GM12878 (cell line): Measurements from ENCODE around the gene AGGF1. TPM values are rescaled to one million over a fixed set of nuclear protein-coding genes. Genes with fewer than 3 reads are reported as not detected.

Experiments used
- ATAC-seq: fragments of 200-7000 bp; cut with Tn5 transposase; 3 replicates; pipeline ENCODE4 v1.9.1; 2020; ENCODE audit warnings: mild to moderate bottlenecking, moderate library complexity
- BruUV-seq: library from RNA; stranded (reverse); fragments of 400-500 nt; replicated peaks from 2 replicates; lab custom pipeline; 2021; lab: Mats Ljungman, UMichigan
- CTCF ChIA-PET: fragments of 300-600 bp; sonication (Branson Sonifier 250); formaldehyde crosslinking; extraction: SDS; loops from one replicate; lab custom pipeline; 2021; ENCODE audit warnings: inconsistent platforms; lab: Yijun Ruan, JAX
- POLR2A ChIA-PET: fragments of 350-600 bp; formaldehyde crosslinking; extraction: SDS; loops from one replicate; lab custom pipeline; 2021; ENCODE audit warnings: inconsistent platforms; lab: Charles Lee
- RAD21 ChIA-PET: fragments of 300-600 bp; sonication (Branson Sonifier 250); formaldehyde crosslinking; loops from one replicate; lab custom pipeline; 2023; ENCODE audit warnings: antibody characterized with exemption; ENCODE audit not compliant: unreplicated experiment; lab: Charles Lee
- SMC1A ChIA-PET: fragments of 300-600 bp; sonication (Branson Sonifier 250); formaldehyde crosslinking; loops from one replicate; lab custom pipeline; 2023; ENCODE audit not compliant: unreplicated experiment, uncharacterized antibody; lab: Charles Lee
- DNase-seq: peaks from one replicate; pipeline ENCODE4 v3.0.0-alpha.2; 2011; ENCODE audit warnings: low read depth, low spot score
- FAIRE-seq: peaks from 3 replicates; lab custom pipeline; 2011; peaks lifted over from hg19 to GRCh38; lab: Jason Lieb, UNC
- H2AFZ ChIP-seq: 2 replicates; pipeline ENCODE4 v1.6.0; 2011; ENCODE audit warnings: low read depth, low read length, control low read depth; ENCODE audit not compliant: control insufficient read depth
- H3K27ac ChIP-seq: 2 replicates; pipeline ENCODE4 v1.5.1; 2011; ENCODE audit warnings: control low read depth; ENCODE audit not compliant: control insufficient read depth, insufficient read depth
- H3K27me3 ChIP-seq, 2 experiments: replicated peaks in 1 of 2; 2 replicates each; pipeline versions ENCODE4 v1.6.0 to v1.6.1; 2011; ENCODE audit warnings: low read length in 1 of 2; ENCODE audit not compliant: control insufficient read depth in 2 of 2, insufficient read depth in 2 of 2
- H3K36me3 ChIP-seq, 2 experiments: 2 replicates each; pipeline ENCODE4 v1.5.1; 2011; ENCODE audit warnings: low read length in 1 of 2; ENCODE audit not compliant: control insufficient read depth in 2 of 2, insufficient read depth in 2 of 2
- H3K4me1 ChIP-seq: 2 replicates; pipeline ENCODE4 v1.6.1; 2011; ENCODE audit warnings: mild to moderate bottlenecking, low read length, moderate library complexity, mixed read lengths; ENCODE audit not compliant: control insufficient read depth, insufficient read depth
- H3K4me2 ChIP-seq: 2 replicates; pipeline ENCODE4 v1.6.0; 2011; ENCODE audit warnings: control low read depth; ENCODE audit not compliant: control insufficient read depth, insufficient read depth
- H3K4me3 ChIP-seq: fragments of 200-600 bp; sonication (generic); 2 replicates; pipeline ENCODE4 v1.5.1; 2016
- H3K79me2 ChIP-seq: 2 replicates; pipeline ENCODE4 v1.6.0; 2011; ENCODE audit warnings: low read length; ENCODE audit not compliant: control insufficient read depth, insufficient read depth
- H3K9ac ChIP-seq: 2 replicates; pipeline ENCODE4 v1.8.0; 2011; ENCODE audit warnings: low read length, control low read depth, mixed read lengths; ENCODE audit not compliant: control insufficient read depth, insufficient read depth
- H3K9me3 ChIP-seq: replicated peaks from 3 replicates; pipeline ENCODE4 v1.5.1; 2011; ENCODE audit warnings: mild to moderate bottlenecking, low read length; ENCODE audit not compliant: control insufficient read depth, insufficient read depth
- H4K20me1 ChIP-seq: 2 replicates; pipeline ENCODE4 v1.6.0; 2011; ENCODE audit not compliant: control insufficient read depth, insufficient read depth
- ATF2 ChIP-seq: IDR thresholded peaks from 2 replicates; pipeline ENCODE4 v1.6.1; 2012; ENCODE audit warnings: low read length, inconsistent platforms
- BCL11A ChIP-seq: IDR thresholded peaks from 2 replicates; pipeline ENCODE4 v1.6.1; 2011; ENCODE audit warnings: low read depth, low read length
- DPF2 ChIP-seq: fragments of 450-650 bp; IDR thresholded peaks from 2 replicates; pipeline ENCODE4 v1.6.1; 2017; ENCODE audit warnings: mild to moderate bottlenecking
- HCFC1 ChIP-seq: fragments of 150-350 bp; IDR thresholded peaks from 2 replicates; pipeline ENCODE4 v1.6.1; 2014; ENCODE audit warnings: low read length
- MXI1 ChIP-seq: fragments of 150-350 bp; IDR thresholded peaks from 2 replicates; pipeline ENCODE4 v1.6.1; 2011; ENCODE audit warnings: low read depth, mild to moderate bottlenecking, inconsistent platforms, low read length, improper control_type of control experiment
- RAD51 ChIP-seq: fragments of 450-650 bp; IDR thresholded peaks from 2 replicates; pipeline ENCODE4 v1.6.1; 2016; ENCODE audit warnings: moderate library complexity, mild to moderate bottlenecking, inconsistent platforms
- SMAD5 ChIP-seq: IDR thresholded peaks from 2 replicates; pipeline ENCODE4 v1.6.1; 2016; ENCODE audit warnings: antibody characterized with exemption, low read depth
- ZNF592 ChIP-seq: fragments of 450-650 bp; IDR thresholded peaks from 2 replicates; pipeline ENCODE4 v1.6.1; 2017; ENCODE audit warnings: mild to moderate bottlenecking, moderate library complexity
- WGBS: methylation state at CpG from one replicate; pipeline ENCODE4 v1.1.6; 2016; ENCODE audit warnings: low lambda C conversion rate; ENCODE audit not compliant: insufficient replicate concordance, insufficient coverage; ENCODE audit errors: missing lambda C conversion rate; 5-methylcytosine and 5-hydroxymethylcytosine counted together
- in situ Hi-C: fragments of 300-500 bp; cut with MboI; formaldehyde crosslinking; loops from 9 replicates; pipeline ENCODE4 v1.14.3; 2018; ENCODE audit warnings: mixed read lengths
- intact Hi-C: fragments of 100-400 bp; cut with micrococcal nuclease; formaldehyde crosslinking; loops from one replicate; pipeline ENCODE4 v1.14.2; 2022; ENCODE audit not compliant: unreplicated experiment
- polyA plus RNA-seq, 11 experiments: library from polyadenylated mRNA; depleted of rRNA in 4 of 11; unstranded in 6 of 11; stranded (reverse) in 5 of 11; fragments of >200 nt; fragmentation: Nextera tagmentation in 4 of 11; fragmentation: Illumina TruSeq in 1 of 11; extraction: Ambion mirVana in 4 of 11; extraction: Trizol in 1 of 11; gene quantifications; 1 replicate in 1 of 11; 2 replicates in 10 of 11; pipeline versions ENCODE4 v1.2.1 to v1.2.3, GENCODE V29; 2011 to 2016; ENCODE audit warnings: inconsistent platforms in 2 of 11, missing spikeins in 2 of 11, low read depth in 1 of 11
- total RNA-seq, 4 experiments: library from RNA; depleted of rRNA in 3 of 4; stranded (reverse); fragments of >200 nt in 3 of 4; fragmentation: Illumina TruSeq in 1 of 4; extraction: Trizol in 1 of 4; gene quantifications; 2 replicates each; pipeline versions ENCODE4 v1.2.1 to v1.2.3, GENCODE V29; 2013 to 2021
- TF ChIP-seq, protein P1 (sequence below): fragments of 450-650 bp; IDR thresholded peaks from 2 replicates; pipeline ENCODE4 v1.6.1; 2017; ENCODE audit warnings: borderline replicate concordance
- TF ChIP-seq, protein P2 (sequence below): IDR thresholded peaks from 2 replicates; pipeline ENCODE4 v1.6.1; 2012; ENCODE audit warnings: improper control_type of control experiment, low read depth, low read length; ENCODE audit not compliant: insufficient replicate concordance
- TF ChIP-seq, protein P3 (sequence below): IDR thresholded peaks from 2 replicates; pipeline ENCODE4 v1.6.1; 2011; ENCODE audit warnings: borderline replicate concordance, low read depth, mild to moderate bottlenecking, moderate library complexity, mixed read lengths, low read length; ENCODE audit not compliant: insufficient read depth; ENCODE audit errors: extremely low read length

AGGF1 gene
- total and polyA plus RNA-seq, 10 of the 15 experiments (the other 5 are each of a cell fraction or from before 2014, with no cell fraction given), result 7.3 to 43.4 (median 20.2) TPM

GRCh38 chr5:77083088-77083487 lies 52.9 kb downstream of the AGGF1 start:
- Histone ChIP-seq H2AFZ (no peak overlapping the region), H4K20me1 (no peaks in the 10 kb centered on the region), H3K9ac (no peak overlapping the region), H3K9me3 (no peaks in the 10 kb centered on the region), H3K36me3 (no peaks in the 10 kb centered on the region), H3K4me3 (no peak overlapping the region), H3K79me2 (no peaks in the 10 kb centered on the region), H3K27ac (no peak overlapping the region), H3K4me1 (0 out of 2 replicates have a peak, but pooled peaks cover 3% of the 10 kb centered on the region), H3K4me2 (no peak overlapping the region), H3K27me3 (no peaks in the 10 kb centered on the region)
- ChIA-PET POLR2A (interaction anchor here (1.6 kb wide), 1 partner anchor 16 kb away, joined by 4 read pairs; no protein-coding TSS in a partner anchor), RAD21 (no interaction called here), SMC1A (interaction anchor here (0.6 kb wide), 1 partner anchor 214 kb away, joined by 5 read pairs; no protein-coding TSS in a partner anchor), CTCF (interaction anchor here (1.3 to 1.8 kb wide), 2 partner anchors 29 to 49 kb away, joined by 3 to 4 read pairs; no protein-coding TSS in a partner anchor)
- WGBS, result 47% methylated on average over 6 of the region's 6 CpGs
- ATAC-seq (peak; percentile 17; the same call in 1 of the 3 replicates), DNase-seq (no peak), FAIRE-seq (no peak)
- intact Hi-C loops (no loop called here), in situ Hi-C loops (no loop called here)
- BruUV-seq, result no TSS peak
- TF ChIP-seq SMAD5 (no peak), BCL11A (no peak), ATF2 (no peak), DPF2 (no peak), MXI1 (no peak), HCFC1 (no peak), ZNF592 (no peak), RAD51 (peak; percentile 83)
- TF ChIP-seq, protein P1, sequence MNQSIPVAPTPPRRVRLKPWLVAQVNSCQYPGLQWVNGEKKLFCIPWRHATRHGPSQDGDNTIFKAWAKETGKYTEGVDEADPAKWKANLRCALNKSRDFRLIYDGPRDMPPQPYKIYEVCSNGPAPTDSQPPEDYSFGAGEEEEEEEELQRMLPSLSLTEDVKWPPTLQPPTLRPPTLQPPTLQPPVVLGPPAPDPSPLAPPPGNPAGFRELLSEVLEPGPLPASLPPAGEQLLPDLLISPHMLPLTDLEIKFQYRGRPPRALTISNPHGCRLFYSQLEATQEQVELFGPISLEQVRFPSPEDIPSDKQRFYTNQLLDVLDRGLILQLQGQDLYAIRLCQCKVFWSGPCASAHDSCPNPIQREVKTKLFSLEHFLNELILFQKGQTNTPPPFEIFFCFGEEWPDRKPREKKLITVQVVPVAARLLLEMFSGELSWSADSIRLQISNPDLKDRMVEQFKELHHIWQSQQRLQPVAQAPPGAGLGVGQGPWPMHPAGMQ, result no peak
- TF ChIP-seq, protein P2, sequence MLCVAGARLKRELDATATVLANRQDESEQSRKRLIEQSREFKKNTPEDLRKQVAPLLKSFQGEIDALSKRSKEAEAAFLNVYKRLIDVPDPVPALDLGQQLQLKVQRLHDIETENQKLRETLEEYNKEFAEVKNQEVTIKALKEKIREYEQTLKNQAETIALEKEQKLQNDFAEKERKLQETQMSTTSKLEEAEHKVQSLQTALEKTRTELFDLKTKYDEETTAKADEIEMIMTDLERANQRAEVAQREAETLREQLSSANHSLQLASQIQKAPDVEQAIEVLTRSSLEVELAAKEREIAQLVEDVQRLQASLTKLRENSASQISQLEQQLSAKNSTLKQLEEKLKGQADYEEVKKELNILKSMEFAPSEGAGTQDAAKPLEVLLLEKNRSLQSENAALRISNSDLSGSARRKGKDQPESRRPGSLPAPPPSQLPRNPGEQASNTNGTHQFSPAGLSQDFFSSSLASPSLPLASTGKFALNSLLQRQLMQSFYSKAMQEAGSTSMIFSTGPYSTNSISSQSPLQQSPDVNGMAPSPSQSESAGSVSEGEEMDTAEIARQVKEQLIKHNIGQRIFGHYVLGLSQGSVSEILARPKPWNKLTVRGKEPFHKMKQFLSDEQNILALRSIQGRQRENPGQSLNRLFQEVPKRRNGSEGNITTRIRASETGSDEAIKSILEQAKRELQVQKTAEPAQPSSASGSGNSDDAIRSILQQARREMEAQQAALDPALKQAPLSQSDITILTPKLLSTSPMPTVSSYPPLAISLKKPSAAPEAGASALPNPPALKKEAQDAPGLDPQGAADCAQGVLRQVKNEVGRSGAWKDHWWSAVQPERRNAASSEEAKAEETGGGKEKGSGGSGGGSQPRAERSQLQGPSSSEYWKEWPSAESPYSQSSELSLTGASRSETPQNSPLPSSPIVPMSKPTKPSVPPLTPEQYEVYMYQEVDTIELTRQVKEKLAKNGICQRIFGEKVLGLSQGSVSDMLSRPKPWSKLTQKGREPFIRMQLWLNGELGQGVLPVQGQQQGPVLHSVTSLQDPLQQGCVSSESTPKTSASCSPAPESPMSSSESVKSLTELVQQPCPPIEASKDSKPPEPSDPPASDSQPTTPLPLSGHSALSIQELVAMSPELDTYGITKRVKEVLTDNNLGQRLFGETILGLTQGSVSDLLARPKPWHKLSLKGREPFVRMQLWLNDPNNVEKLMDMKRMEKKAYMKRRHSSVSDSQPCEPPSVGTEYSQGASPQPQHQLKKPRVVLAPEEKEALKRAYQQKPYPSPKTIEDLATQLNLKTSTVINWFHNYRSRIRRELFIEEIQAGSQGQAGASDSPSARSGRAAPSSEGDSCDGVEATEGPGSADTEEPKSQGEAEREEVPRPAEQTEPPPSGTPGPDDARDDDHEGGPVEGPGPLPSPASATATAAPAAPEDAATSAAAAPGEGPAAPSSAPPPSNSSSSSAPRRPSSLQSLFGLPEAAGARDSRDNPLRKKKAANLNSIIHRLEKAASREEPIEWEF, result no peak
- TF ChIP-seq, protein P3, sequence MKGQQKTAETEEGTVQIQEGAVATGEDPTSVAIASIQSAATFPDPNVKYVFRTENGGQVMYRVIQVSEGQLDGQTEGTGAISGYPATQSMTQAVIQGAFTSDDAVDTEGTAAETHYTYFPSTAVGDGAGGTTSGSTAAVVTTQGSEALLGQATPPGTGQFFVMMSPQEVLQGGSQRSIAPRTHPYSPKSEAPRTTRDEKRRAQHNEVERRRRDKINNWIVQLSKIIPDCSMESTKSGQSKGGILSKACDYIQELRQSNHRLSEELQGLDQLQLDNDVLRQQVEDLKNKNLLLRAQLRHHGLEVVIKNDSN, result peak; percentile 25
